Thyroid gland (tissue), 4 donors: ENCODE data around the gene PLK5.

Source experiments
- POLR2A ChIP-seq, 2 donors: fragments of 450-650 bp; IDR thresholded peaks; one replicate each; pipeline ENCODE4 v1.6.1; 2017; ENCODE audit warnings: antibody characterized with exemption in 2 of 2, mild to moderate bottlenecking in 2 of 2, moderate library complexity in 1 of 2
- TF ChIP-seq, protein P1 (sequence below), 6 experiments: fragments of 200-600 bp in 3 of 6; fragments of 450-650 bp in 3 of 6; sonication (generic) in 3 of 6; IDR thresholded peaks; one replicate each; pipeline ENCODE4 v1.5.1; 2016 to 2019; ENCODE audit warnings: antibody characterized with exemption in 6 of 6, mild to moderate bottlenecking in 2 of 6, inconsistent platforms in 1 of 6, moderate library complexity in 1 of 6

DNA sequence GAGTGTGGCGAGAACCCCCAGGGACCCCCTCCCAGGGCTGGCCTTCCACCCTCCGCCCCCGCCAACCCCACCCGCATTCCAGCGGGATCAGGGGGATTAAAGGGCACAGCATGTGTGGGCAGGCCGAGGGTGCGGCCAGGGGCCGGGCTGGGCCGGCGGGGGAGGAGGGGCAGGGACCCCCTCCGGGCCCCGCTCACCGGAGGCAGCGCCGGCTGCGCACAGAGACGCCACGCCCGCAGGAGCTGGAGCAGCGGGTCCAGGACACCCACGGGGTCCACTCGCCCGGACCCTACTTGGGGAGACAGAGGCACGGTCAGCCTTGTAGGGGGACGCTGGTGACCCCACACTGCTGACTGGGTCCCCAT is 13.5 kb upstream of the PLK5 start:
- TF ChIP-seq, protein P1, sequence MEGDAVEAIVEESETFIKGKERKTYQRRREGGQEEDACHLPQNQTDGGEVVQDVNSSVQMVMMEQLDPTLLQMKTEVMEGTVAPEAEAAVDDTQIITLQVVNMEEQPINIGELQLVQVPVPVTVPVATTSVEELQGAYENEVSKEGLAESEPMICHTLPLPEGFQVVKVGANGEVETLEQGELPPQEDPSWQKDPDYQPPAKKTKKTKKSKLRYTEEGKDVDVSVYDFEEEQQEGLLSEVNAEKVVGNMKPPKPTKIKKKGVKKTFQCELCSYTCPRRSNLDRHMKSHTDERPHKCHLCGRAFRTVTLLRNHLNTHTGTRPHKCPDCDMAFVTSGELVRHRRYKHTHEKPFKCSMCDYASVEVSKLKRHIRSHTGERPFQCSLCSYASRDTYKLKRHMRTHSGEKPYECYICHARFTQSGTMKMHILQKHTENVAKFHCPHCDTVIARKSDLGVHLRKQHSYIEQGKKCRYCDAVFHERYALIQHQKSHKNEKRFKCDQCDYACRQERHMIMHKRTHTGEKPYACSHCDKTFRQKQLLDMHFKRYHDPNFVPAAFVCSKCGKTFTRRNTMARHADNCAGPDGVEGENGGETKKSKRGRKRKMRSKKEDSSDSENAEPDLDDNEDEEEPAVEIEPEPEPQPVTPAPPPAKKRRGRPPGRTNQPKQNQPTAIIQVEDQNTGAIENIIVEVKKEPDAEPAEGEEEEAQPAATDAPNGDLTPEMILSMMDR (IDR thresholded peaks at IDR 0.05), result no peak
- TF ChIP-seq POLR2A (IDR thresholded peaks at IDR 0.05), result no peak
